ENCODE measurements around the gene FAM156B. TPM values are rescaled to one million over a fixed set of nuclear protein-coding genes. Genes with fewer than 3 reads are reported as not detected.
A peak's percentile ranks its signal among the peaks of the same experiment; 100 is the strongest.
"Not testable (repeated sequence)": the region's sequence is repeated elsewhere in the genome, so short reads cannot be mapped to it uniquely, and the experiment has no call there.

The FAM156B gene
- total RNA-seq, 2 donors from 2014 or later, result 6.7 to 17.1 TPM

- Histone ChIP-seq H3K9me3 (no peaks in the 10 kb centered on the region), H3K9ac (ENCODE audit: low read depth in 2 of 2, low read length in 2 of 2) (peak overlapping the region; percentile 85 to 95), H3K27ac (peak overlapping the region; percentile 92), H3K27me3 (no peaks in the 10 kb centered on the region), H3K4me1 (no peaks in the 10 kb centered on the region), H3K4me3 (peak overlapping the region; percentile 59), H3K36me3 (no peaks in the 10 kb centered on the region)
- peak; percentile 78 for TF ChIP-seq CTCF (IDR thresholded peaks at IDR 0.05)
- peak; percentile 96 for DNase-seq
- intact Hi-C loops (cut with DNase I), result no loop called here
Measured at GRCh38 chrX:52934704-52935469, 37.8 kb downstream of the FAM156B start.

GRCh38 chrX:52935470-52935784, 38.3 kb downstream of the FAM156B start:
- intact Hi-C loops (cut with DNase I); DNase-seq; H3K27me3 ChIP-seq; H3K4me1 ChIP-seq; H3K9me3 ChIP-seq; H3K36me3 ChIP-seq: not testable (repeated sequence)
- Histone ChIP-seq H3K4me3 (peak overlapping the region; percentile 59), H3K9ac (ENCODE audit: low read depth in 2 of 2, low read length in 2 of 2) (peak overlapping the region; percentile 85 to 95), H3K27ac (peak overlapping the region; percentile 92)

GRCh38 chrX:52940704-52941103, 43.6 kb downstream of the FAM156B start:
- H3K36me3 ChIP-seq; H3K27ac ChIP-seq; H3K9me3 ChIP-seq; H3K9ac ChIP-seq (ENCODE audit: low read depth in 2 of 2, low read length in 2 of 2); intact Hi-C loops (cut with DNase I); H3K4me3 ChIP-seq; DNase-seq; H3K4me1 ChIP-seq; H3K27me3 ChIP-seq: not testable (repeated sequence)

- H3K9ac ChIP-seq (ENCODE audit: low read depth in 2 of 2, low read length in 2 of 2); H3K4me3 ChIP-seq; H3K27ac ChIP-seq; H3K9me3 ChIP-seq; intact Hi-C loops (cut with DNase I); H3K36me3 ChIP-seq; H3K27me3 ChIP-seq; DNase-seq; H3K4me1 ChIP-seq: not testable (repeated sequence)
Measured at GRCh38 chrX:52941728-52942127, 44.6 kb downstream of the FAM156B start.

- H3K9ac ChIP-seq (ENCODE audit: low read depth in 2 of 2, low read length in 2 of 2); DNase-seq; intact Hi-C loops (cut with DNase I); H3K4me3 ChIP-seq; H3K27me3 ChIP-seq; H3K4me1 ChIP-seq; H3K27ac ChIP-seq; H3K9me3 ChIP-seq; H3K36me3 ChIP-seq: not testable (repeated sequence)
Measured at GRCh38 chrX:52945838-52946494, 48.8 kb downstream of the FAM156B start.

- H3K36me3 ChIP-seq; H3K9me3 ChIP-seq; H3K27ac ChIP-seq; DNase-seq; H3K27me3 ChIP-seq; H3K4me1 ChIP-seq; H3K4me3 ChIP-seq; H3K9ac ChIP-seq (ENCODE audit: low read depth in 2 of 2, low read length in 2 of 2); intact Hi-C loops (cut with DNase I): not testable (repeated sequence)
Measured at GRCh38 chrX:52947501-52947900, 50.4 kb downstream of the FAM156B start.

GRCh38 chrX:52948265-52948664, 51.1 kb downstream of the FAM156B start:
- H3K36me3 ChIP-seq; DNase-seq; H3K9ac ChIP-seq (ENCODE audit: low read depth in 2 of 2, low read length in 2 of 2); H3K27ac ChIP-seq; H3K9me3 ChIP-seq; H3K4me1 ChIP-seq; H3K4me3 ChIP-seq; H3K27me3 ChIP-seq; intact Hi-C loops (cut with DNase I): not testable (repeated sequence)

- H3K27ac ChIP-seq, result not testable (repeated sequence)
Measured at GRCh38 chrX:52949325-52949724, 52.2 kb downstream of the FAM156B start.

GRCh38 chrX:52949884-52950283, 52.8 kb downstream of the FAM156B start:
- DNase-seq; H3K36me3 ChIP-seq; H3K9ac ChIP-seq (ENCODE audit: low read depth in 2 of 2, low read length in 2 of 2); H3K4me3 ChIP-seq; H3K4me1 ChIP-seq; intact Hi-C loops (cut with DNase I); H3K27ac ChIP-seq; H3K27me3 ChIP-seq; H3K9me3 ChIP-seq: not testable (repeated sequence)

More at GRCh38 chrX:52949325-52949724, 52.2 kb downstream of the FAM156B start:
- H3K27me3 ChIP-seq; H3K4me1 ChIP-seq; DNase-seq; intact Hi-C loops (cut with DNase I); H3K9me3 ChIP-seq; H3K4me3 ChIP-seq; H3K9ac ChIP-seq (ENCODE audit: low read depth in 2 of 2, low read length in 2 of 2); H3K36me3 ChIP-seq: not testable (repeated sequence)

Other genes starting within 250 kb of the FAM156B start
- gene SSX7, start 242.4 kb upstream of the FAM156B start, total RNA-seq, result not detected
- gene SSX2, start 190.2 kb upstream of the FAM156B start, total RNA-seq, result not detected
- gene SSX2B, start 146.1 kb upstream of the FAM156B start, total RNA-seq, result not detected
- gene SPANXN5, start 99.9 kb upstream of the FAM156B start, total RNA-seq, result not detected
- not detected for gene XAGE5, start 86.0 kb upstream of the FAM156B start, total RNA-seq
- not detected for gene XAGE3, start 29.2 kb upstream of the FAM156B start, total RNA-seq
- 10 to 100 TPM; 10.8 to 20.0 TPM for gene FAM156A, start 61.2 kb downstream of the FAM156B start, total RNA-seq
- 1 to 10 TPM in 1 of 2 donors, under 1 TPM in 1; 0.47 to 1.2 TPM for gene GPR173, start 151.5 kb downstream of the FAM156B start, total RNA-seq
- 10 to 100 TPM in 1 of 2 donors, 1 to 10 TPM in 1; 6.2 to 11.6 TPM for gene TSPYL2, start 185.0 kb downstream of the FAM156B start, total RNA-seq
- 1 to 10 TPM; 6.8 to 8.0 TPM for gene KANTR, start 196.8 kb downstream of the FAM156B start, total RNA-seq

Measured in colonic mucosa (tissue), 4 donors.